IPS-18a (cell line): Measurements from ENCODE around the gene HGS.

ENCODE experiments used
- H3K27ac ChIP-seq: one replicate; pipeline ENCODE4 v1.5.1; 2013; ENCODE audit warnings: low read length
- H3K27me3 ChIP-seq: one replicate; pipeline ENCODE4 v1.6.1; 2013; ENCODE audit warnings: mild to moderate bottlenecking, low read length; ENCODE audit not compliant: control insufficient read depth, insufficient read depth
- H3K36me3 ChIP-seq: one replicate; pipeline ENCODE4 v1.6.1; 2013; ENCODE audit warnings: low read depth, low read length; ENCODE audit not compliant: control insufficient read depth
- H3K4me1 ChIP-seq: one replicate; pipeline ENCODE4 v1.6.1; 2013; ENCODE audit warnings: low read depth, low read length; ENCODE audit not compliant: control insufficient read depth
- H3K4me3 ChIP-seq: one replicate; pipeline ENCODE4 v1.5.1; 2013; ENCODE audit warnings: low read length
- H3K9ac ChIP-seq: one replicate; pipeline ENCODE4 v1.6.1; 2013; ENCODE audit warnings: mild to moderate bottlenecking, low read length, moderate library complexity
- H3K9me3 ChIP-seq: one replicate; pipeline ENCODE4 v1.6.1; 2013; ENCODE audit warnings: low read depth, low read length; ENCODE audit not compliant: control insufficient read depth

Gene HGS, protein sequence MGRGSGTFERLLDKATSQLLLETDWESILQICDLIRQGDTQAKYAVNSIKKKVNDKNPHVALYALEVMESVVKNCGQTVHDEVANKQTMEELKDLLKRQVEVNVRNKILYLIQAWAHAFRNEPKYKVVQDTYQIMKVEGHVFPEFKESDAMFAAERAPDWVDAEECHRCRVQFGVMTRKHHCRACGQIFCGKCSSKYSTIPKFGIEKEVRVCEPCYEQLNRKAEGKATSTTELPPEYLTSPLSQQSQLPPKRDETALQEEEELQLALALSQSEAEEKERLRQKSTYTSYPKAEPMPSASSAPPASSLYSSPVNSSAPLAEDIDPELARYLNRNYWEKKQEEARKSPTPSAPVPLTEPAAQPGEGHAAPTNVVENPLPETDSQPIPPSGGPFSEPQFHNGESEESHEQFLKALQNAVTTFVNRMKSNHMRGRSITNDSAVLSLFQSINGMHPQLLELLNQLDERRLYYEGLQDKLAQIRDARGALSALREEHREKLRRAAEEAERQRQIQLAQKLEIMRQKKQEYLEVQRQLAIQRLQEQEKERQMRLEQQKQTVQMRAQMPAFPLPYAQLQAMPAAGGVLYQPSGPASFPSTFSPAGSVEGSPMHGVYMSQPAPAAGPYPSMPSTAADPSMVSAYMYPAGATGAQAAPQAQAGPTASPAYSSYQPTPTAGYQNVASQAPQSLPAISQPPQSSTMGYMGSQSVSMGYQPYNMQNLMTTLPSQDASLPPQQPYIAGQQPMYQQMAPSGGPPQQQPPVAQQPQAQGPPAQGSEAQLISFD

DNA sequence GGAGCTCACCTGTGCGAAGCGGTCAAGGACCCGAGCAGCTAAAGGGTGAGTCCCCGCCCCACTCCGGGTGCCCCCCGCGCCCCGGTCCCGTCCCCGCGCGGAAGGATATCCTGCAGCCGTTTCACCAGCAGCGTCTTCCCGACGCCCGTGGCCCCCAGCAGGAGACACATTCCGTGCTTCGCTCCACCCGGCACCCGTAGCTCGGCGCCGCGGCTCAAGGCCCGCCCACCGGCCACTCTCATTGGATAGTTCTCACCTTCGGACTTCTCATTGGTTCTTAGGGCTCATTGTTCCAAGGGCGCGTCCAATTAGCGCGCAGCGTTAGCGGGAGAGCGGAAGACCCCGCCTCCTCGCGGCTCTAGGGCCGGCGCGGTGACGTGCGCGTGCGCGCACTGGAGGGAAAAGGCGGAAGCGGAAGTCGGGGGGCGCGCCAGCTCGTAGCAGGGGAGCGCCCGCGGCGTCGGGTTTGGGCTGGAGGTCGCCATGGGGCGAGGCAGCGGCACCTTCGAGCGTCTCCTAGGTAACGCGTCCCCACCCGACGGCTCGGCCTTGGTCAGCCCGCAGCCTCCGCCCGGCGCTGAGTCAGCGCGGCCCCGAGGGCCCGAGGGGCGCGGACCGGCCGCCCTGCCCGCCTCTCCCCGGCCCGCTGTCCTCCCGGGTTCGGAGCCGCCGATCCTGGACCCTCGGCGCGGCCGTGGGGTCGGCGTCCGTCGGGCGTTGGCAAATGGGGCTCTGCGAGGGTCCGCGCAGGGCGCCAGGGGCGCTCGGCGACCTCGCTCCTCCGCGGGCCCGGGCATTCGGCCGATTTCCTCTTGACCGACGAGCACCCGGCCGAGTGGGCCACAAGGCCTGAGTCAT is at the start of gene HGS, which contains the start of gene ARL16:
HGS (plus strand) TSS at position 428 of the 858 bp plus-strand sequence; CDS start at position 484, 56 bp downstream.
ARL16 (minus strand) TSS at position 214 of the 858 bp plus-strand sequence; CDS start at position 170, 44 bp downstream.
- H3K36me3 ChIP-seq, result peaks cover 25% of the 10 kb centered on the region

DNA sequence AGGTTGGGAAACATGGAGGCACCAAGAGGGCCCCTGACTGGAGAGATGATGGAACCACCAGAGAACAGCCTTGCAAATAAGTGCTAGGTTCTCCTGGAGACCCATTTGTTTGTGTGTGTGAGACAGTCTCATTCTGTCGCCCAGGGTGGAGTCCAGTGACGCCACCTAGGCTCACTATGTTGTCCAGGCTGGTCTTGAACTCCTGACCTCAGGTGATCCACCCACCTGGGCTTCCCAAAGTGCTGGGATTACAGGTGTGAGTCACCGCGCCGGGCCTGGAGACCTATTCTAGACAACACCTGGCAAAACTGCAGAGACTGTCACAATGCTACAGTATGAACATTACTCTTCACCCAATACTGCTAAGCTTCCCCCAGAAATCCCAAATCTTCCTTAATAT is 48.4 kb upstream of the HGS start:
- no peaks in the 10 kb centered on the region for H3K36me3 ChIP-seq
- H3K27ac ChIP-seq, result no peak overlapping the region
- peak overlapping the region; percentile 99 for H3K4me3 ChIP-seq
- no peak overlapping the region for H3K9ac ChIP-seq
- H3K9me3 ChIP-seq, result no peaks in the 10 kb centered on the region
- peaks cover 5% of the 10 kb centered on the region for H3K4me1 ChIP-seq
- H3K27me3 ChIP-seq, result no peaks in the 10 kb centered on the region

More for the DNA sequence above, at the start of gene HGS, which contains the start of gene ARL16:
- Histone ChIP-seq H3K4me1 (peaks cover 9% of the 10 kb centered on the region), H3K4me3 (peak within 1 kb of the TSS; percentile 91), H3K9ac (peak within 1 kb of the TSS; percentile 91), H3K27ac (peak within 1 kb of the TSS; percentile 53), H3K9me3 (no peaks in the 10 kb centered on the region), H3K27me3 (no peaks in the 10 kb centered on the region)

DNA sequence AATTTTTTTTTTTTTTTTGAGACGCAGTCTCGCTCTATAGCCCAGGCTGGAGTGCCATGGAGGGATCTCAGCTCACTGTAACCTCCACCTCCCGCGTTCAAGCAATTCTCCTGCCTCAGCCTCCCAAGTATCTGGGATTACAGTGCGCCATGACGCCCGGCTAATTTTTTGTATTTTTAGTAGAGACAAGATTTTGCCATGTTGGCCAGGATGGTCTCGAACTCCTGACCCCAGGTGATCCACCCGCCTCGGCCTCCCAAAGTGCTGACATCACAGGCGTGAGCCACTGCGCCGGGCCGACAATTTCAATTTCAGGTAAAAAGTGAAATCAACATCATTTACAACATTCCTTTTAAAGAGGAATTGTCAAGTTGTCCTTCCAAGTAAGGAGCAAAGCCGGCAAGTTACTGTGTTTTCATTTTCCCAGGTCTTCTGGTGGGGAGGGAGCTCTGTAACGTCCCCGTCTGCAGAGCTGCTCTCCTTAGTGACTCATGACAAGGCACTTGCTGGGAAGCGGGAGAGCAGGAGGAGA is 47.8 kb upstream of the HGS start:
- peak overlapping the region; percentile 81 for H3K27ac ChIP-seq
- H3K9me3 ChIP-seq, result no peaks in the 10 kb centered on the region
- H3K27me3 ChIP-seq, result no peaks in the 10 kb centered on the region
- peak overlapping the region; percentile 99 for H3K4me3 ChIP-seq
- H3K36me3 ChIP-seq, result no peaks in the 10 kb centered on the region
- peaks cover 5% of the 10 kb centered on the region for H3K4me1 ChIP-seq
- peak overlapping the region; percentile 97 for H3K9ac ChIP-seq

- peak within 1 kb of the TSS; percentile 97 for H3K9ac ChIP-seq
- peak within 1 kb of the TSS; percentile 99 for H3K4me3 ChIP-seq
- H3K27me3 ChIP-seq, result no peaks in the 10 kb centered on the region
- H3K4me1 ChIP-seq, result peaks cover 5% of the 10 kb centered on the region
- H3K27ac ChIP-seq, result peak within 1 kb of the TSS; percentile 81
- no peaks in the 10 kb centered on the region for H3K36me3 ChIP-seq
- no peaks in the 10 kb centered on the region for H3K9me3 ChIP-seq
These were observed 47.1 kb upstream of the HGS start, which contains the start of the genes NPLOC4 and TSPAN10 for GRCh38 chr17:81636505-81637288. TSS of gene NPLOC4 (minus strand) at chr17:81637112. CDS start at chr17:81636930, 182 bp downstream. TSS of gene TSPAN10 (plus strand) at chr17:81637196. CDS start at chr17:81642413, 5,217 bp downstream.

DNA sequence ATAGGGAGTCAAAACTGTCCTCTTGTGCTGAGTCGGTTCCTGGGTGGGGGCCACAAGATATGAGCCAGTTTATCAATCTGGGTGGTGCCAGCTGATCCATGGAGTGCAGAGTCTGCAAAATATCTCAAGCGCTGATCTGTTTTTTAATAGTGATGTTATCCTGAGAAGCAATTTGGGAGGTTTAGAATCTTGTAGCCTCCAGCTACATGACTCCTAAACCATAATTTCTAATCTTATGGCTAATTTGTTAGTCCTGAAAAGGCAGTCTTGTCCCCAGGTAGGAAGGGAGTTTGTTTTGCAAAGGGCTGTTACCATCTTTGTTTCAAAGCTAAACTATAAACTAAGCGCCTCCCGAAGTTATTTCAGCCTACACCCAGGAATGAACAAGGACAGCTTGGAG is 45.1 kb upstream of the HGS start:
- Histone ChIP-seq H3K27ac (no peak overlapping the region), H3K4me1 (peaks cover 5% of the 10 kb centered on the region), H3K36me3 (no peaks in the 10 kb centered on the region), H3K4me3 (no peak overlapping the region), H3K9me3 (no peaks in the 10 kb centered on the region), H3K9ac (no peak overlapping the region), H3K27me3 (no peaks in the 10 kb centered on the region)

DNA sequence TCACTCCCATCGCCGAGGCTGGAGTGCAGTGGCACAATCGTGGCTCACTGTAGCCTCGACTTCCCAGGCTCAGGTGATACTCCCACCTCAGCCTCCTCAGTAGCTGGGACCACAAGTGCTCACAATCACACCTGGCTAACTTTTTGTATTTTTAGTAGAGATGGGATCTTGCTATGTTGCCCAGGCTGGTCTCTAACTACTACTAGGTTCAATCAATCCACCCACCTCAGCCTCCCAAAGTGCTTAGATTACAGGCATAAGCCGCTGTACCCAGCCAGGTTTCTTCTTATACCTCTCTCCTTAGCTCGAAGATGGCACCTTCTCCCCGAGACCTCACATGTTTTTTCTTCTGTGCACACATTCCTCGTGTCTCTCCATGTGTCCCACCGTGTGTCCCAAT is 43.8 kb upstream of the HGS start:
- H3K9me3 ChIP-seq, result no peaks in the 10 kb centered on the region
- no peak overlapping the region for H3K4me3 ChIP-seq
- H3K27ac ChIP-seq, result no peak overlapping the region
- no peaks in the 10 kb centered on the region for H3K36me3 ChIP-seq
- no peaks in the 10 kb centered on the region for H3K27me3 ChIP-seq
- H3K9ac ChIP-seq, result no peak overlapping the region
- H3K4me1 ChIP-seq, result peaks cover 5% of the 10 kb centered on the region

- H3K9ac ChIP-seq, result no peak overlapping the region
- no peaks in the 10 kb centered on the region for H3K9me3 ChIP-seq
- no peak overlapping the region for H3K27ac ChIP-seq
- H3K27me3 ChIP-seq, result peaks cover 3% of the 10 kb centered on the region
- H3K36me3 ChIP-seq, result no peaks in the 10 kb centered on the region
- no peaks in the 10 kb centered on the region for H3K4me1 ChIP-seq
- no peak overlapping the region for H3K4me3 ChIP-seq
These were observed 41.9 kb upstream of the HGS start for GRCh38 chr17:81641825-81642489.

DNA sequence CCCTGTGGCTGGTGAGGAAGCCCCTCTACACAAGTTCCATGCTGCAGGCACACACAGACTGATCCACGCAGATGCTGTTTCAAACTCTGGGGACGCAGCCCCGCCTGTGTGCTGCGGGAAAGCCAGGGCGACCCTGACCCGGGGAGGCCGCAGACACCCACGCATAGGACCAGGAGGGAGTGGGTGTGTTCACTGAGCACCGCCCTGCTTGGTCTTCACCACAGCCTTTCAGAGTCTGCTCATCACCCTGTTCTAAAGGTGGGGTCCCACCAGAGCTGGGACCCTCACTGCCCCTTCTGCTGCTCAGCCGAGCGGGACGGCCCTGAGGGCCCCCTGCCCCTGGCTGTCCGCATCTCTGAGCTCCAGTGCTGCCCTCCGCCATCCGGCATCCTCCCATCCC is 39.3 kb upstream of the HGS start:
- H3K36me3 ChIP-seq, result no peaks in the 10 kb centered on the region
- H3K27ac ChIP-seq, result no peak overlapping the region
- H3K27me3 ChIP-seq, result peaks cover 26% of the 10 kb centered on the region
- H3K9me3 ChIP-seq, result no peaks in the 10 kb centered on the region
- H3K9ac ChIP-seq, result no peak overlapping the region
- H3K4me3 ChIP-seq, result no peak overlapping the region
- H3K4me1 ChIP-seq, result no peaks in the 10 kb centered on the region

DNA sequence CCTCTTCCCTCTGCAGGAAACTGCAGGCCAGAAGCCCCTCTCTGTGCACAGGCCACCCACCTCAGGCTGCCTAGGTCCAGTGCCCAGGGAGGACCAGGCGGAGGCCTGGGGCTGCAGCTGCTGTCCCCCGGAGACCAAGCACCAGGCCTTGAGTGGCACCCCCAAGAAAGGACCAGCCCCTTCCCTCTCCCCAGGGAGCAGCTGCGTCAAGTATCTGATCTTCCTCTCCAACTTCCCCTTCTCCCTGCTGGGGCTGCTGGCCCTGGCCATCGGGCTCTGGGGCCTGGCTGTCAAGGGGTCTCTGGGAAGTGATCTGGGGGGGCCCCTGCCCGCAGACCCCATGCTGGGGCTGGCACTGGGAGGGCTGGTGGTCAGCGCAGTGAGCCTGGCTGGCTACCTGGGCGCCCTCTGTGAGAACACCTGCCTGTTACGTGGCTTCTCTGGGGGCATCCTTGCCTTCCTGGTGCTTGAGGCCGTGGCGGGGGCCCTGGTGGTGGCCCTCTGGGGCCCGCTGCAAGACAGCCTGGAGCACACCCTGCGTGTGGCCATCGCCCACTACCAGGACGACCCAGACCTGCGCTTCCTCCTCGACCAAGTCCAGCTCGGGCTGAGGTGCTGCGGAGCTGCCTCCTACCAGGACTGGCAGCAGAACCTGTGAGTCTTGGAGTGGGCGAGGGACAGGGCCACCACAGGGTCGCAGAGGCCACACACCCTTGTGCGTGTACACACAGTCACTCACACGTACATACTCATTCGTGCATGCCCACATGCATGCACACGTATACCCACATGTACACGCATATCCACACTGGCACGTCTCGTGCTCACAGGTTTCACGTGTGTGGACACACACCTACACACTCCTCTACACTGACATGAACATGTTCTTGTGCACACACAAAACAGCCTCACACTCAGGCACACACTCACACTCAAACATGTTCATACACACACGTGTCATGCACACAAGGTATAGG is 38.5 kb upstream of the HGS start:
- no peaks in the 10 kb centered on the region for H3K36me3 ChIP-seq
- no peak overlapping the region for H3K4me3 ChIP-seq
- H3K9ac ChIP-seq, result no peak overlapping the region
- no peak overlapping the region for H3K27ac ChIP-seq
- no peaks in the 10 kb centered on the region for H3K9me3 ChIP-seq
- peaks cover 26% of the 10 kb centered on the region for H3K27me3 ChIP-seq
- no peaks in the 10 kb centered on the region for H3K4me1 ChIP-seq
